Testis (tissue), 2 donors: ENCODE data around the gene ZEB2.

Experiments used
- POLR2A ChIP-seq: fragments of 450-650 bp; IDR thresholded peaks from one replicate; pipeline ENCODE4 v1.6.1; 2017; ENCODE audit warnings: antibody characterized with exemption, mild to moderate bottlenecking, moderate library complexity
- TF ChIP-seq, protein P1 (sequence below), 3 experiments: fragments of 450-650 bp in 2 of 3; fragments of 200-600 bp in 1 of 3; sonication (generic) in 1 of 3; IDR thresholded peaks; one replicate each; pipeline ENCODE4 v1.5.1; 2016 to 2019; ENCODE audit warnings: antibody characterized with exemption in 3 of 3, mild to moderate bottlenecking in 2 of 3, moderate library complexity in 1 of 3

DNA sequence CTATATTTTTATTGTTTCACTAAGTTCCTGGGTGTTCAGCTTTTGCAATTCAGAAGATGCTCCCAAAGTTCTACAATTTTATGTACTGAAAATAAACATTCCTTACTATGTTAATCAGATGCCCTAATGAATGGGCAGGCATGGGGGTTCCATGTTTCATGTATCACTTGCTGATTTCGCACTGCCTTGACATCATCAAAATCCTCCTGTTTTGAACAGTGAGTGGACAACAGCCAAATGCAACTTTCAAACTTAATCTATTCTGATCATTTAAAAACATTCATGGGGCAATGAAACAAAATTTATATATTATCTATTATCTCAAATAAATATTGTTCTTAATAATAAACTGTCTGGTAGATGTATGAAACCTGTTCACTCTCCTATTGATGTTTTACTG lies 43.2 kb downstream of the ZEB2 start:
- TF ChIP-seq, protein P1, sequence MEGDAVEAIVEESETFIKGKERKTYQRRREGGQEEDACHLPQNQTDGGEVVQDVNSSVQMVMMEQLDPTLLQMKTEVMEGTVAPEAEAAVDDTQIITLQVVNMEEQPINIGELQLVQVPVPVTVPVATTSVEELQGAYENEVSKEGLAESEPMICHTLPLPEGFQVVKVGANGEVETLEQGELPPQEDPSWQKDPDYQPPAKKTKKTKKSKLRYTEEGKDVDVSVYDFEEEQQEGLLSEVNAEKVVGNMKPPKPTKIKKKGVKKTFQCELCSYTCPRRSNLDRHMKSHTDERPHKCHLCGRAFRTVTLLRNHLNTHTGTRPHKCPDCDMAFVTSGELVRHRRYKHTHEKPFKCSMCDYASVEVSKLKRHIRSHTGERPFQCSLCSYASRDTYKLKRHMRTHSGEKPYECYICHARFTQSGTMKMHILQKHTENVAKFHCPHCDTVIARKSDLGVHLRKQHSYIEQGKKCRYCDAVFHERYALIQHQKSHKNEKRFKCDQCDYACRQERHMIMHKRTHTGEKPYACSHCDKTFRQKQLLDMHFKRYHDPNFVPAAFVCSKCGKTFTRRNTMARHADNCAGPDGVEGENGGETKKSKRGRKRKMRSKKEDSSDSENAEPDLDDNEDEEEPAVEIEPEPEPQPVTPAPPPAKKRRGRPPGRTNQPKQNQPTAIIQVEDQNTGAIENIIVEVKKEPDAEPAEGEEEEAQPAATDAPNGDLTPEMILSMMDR (IDR thresholded peaks at IDR 0.05) = no peak
- TF ChIP-seq POLR2A = no peak
